CD4-positive, alpha-beta T cell treated with Interleukin-17A for 1 hour (primary cell): Measurements from ENCODE around the gene MRM2.
A peak's percentile ranks its signal among the peaks of the same experiment; 100 is the strongest.
"Not testable (repeated sequence)": the region's sequence is repeated elsewhere in the genome, so short reads cannot be mapped to it uniquely, and the experiment has no call there.

Experiments
- DNase-seq: peaks from one replicate; pipeline ENCODE4 v3.0.0-alpha.2; 2020

MRM2 gene

GRCh38 chr7:2241580-2242540 is at the start of gene MRM2, which contains the start of gene NUDT1:
Gene MRM2 (minus strand): TSS chr7:2242205. CDS start chr7:2242169, 36 bp downstream.
Gene NUDT1 (plus strand): TSS chr7:2242226. CDS start chr7:2244575, 2,349 bp downstream.
- DNase-seq = peak; percentile 68

DNA sequence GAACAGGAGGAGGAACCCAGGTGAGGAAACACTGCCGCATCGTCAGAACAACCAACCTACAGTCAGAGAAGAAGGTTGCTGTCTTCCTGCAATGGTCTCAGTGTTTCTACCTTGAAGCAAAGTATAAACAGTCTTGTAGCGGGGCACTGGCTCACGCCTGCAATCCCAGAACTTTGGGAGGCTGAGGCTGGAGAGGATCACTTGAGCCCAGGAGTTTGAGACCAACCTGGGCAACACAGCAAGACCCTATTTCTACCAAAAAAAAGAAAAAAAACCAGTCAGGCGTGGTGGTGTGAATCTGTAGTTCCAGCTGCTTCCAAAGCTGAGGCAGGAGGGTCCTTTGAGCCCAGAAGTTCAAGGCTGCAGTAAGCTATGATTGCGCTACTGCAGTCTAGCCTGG is 48.9 kb upstream of the MRM2 start:
- DNase-seq = no peak

DNA sequence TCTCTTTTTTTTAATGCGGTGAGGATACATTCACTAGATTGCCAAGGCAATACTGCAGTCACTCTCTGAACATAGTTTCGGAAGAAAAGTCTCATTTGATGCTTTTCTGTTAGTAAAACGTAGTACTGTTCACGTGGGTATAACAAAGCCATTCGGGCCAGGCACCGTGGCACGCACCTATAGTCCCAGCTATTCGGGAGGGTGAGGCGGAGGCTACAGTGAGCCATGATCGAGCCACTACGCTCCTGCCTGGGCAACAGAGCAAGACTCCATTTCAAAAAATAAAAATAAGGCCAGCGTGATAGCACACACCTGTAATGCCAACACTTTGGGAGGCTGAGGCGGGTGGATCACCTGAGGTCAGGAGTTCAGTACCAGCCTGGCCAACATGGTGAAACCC is 47.6 kb upstream of the MRM2 start:
- DNase-seq = no peak

- no peak for DNase-seq
These were observed 47.1 kb upstream of the MRM2 start for GRCh38 chr7:2289111-2289586.

DNA sequence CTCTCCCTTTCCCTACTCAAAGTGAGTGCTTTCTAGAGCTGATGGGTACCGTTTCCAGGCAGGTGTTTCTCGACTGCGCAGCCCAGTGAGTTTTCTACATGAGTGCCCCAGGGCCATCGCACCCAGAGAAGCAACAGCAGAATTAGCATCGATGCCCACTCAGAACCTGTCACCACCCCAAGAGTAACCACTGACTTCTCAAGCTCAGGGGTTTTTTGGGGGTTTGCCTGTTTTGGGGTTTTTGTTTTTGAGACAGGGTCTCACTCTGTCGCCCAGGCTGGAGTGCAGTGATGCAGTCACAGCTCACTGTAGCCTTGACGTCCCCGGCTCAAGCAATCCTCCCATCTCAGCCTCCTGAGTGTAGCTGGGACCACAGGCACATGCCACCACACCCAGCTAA is 46.5 kb upstream of the MRM2 start:
- DNase-seq = no peak

- DNase-seq = no peak
These were observed 45.7 kb upstream of the MRM2 start for GRCh38 chr7:2287745-2288144.

DNA sequence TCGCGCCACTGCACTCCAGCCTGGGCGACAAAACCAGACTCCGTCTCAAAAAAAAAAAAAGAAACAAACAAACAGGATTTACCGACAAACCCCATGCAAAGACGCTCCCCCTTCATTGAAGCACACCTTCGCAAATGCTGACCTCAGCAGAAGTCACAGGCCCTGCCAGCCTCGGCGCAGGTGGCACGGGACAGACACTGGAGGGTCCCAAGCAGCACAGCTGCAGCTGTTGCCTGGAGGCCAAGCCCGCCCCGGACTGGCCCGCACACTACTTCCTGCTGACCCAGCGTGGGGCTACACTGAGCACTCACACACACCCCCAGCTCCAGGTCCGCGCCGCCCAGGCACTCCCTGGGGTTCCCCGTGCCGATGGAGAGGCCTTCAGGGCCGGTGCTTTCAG is 41.1 kb upstream of the MRM2 start:
- DNase-seq = no peak

GRCh38 chr7:2282185-2282751 is 40.3 kb upstream of the MRM2 start:
- no peak for DNase-seq

GRCh38 chr7:2281541-2281940 is 39.5 kb upstream of the MRM2 start:
- DNase-seq = no peak

DNA sequence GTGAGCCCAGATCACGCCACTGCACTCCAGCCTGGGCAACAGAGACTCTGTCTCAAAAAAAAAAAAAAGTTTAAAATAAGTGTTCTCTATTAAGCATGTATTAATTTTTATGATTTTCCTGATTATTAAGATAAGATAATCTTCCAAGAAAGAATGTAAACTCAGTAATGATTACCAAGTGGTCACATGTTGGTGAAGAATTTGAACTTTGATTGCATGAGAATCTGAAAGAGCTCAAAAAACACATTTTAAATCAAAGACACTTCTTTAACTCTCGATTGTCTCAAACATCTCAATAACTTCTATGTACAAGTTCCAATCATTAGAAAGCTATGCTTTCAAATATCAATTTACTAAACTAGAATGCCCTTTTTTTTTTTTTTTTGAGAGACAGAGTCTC is 38.4 kb upstream of the MRM2 start:
- no peak for DNase-seq

- DNase-seq = no peak
These were observed 37.9 kb upstream of the MRM2 start for GRCh38 chr7:2279896-2280295.

- no peak for DNase-seq
These were observed 36.0 kb upstream of the MRM2 start for GRCh38 chr7:2278026-2278425.

DNA sequence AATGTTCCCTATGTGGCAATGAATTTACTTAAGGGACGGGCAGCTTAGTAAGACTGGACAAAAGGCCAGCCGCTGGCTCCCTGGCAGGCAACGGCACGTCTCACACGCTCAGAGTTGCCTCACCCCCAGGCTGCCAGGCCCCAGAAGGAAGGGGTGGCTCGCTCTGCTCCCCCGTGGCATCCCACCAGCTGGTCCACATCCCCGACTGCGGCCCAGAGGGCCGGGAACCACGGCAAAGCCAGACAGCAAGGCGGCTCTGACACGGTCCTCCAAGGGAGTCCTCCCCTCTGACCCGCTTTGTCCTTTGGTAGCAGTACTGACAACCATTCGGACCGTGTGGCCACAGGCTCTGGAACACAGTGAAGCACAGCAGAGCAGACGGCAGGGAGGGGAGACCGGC is 34.1 kb upstream of the MRM2 start:
- DNase-seq = no peak

GRCh38 chr7:2275101-2275500 is 33.1 kb upstream of the MRM2 start:
- no peak for DNase-seq

- DNase-seq = no peak
These were observed 32.7 kb upstream of the MRM2 start for GRCh38 chr7:2274666-2275065.

DNA sequence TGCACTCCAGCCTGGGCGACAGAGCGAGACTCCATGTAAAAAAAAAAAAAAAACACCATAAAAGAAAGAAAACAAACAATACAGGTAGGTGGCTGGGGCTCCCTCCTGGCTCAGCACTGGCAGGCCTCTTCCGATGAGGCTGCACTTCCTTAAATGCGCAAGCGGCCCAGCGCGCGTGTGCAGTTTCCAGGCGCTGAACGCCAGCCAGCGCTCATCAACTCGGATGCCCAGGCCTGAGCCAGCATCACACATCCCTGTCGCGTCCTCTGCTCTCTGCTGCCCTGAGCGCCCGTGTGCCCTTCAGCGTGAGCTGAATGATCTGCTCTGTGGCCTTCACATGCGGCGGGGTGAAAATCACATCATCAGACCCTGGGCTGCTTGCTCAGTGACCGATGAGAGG is 31.9 kb upstream of the MRM2 start:
- no peak for DNase-seq

DNA sequence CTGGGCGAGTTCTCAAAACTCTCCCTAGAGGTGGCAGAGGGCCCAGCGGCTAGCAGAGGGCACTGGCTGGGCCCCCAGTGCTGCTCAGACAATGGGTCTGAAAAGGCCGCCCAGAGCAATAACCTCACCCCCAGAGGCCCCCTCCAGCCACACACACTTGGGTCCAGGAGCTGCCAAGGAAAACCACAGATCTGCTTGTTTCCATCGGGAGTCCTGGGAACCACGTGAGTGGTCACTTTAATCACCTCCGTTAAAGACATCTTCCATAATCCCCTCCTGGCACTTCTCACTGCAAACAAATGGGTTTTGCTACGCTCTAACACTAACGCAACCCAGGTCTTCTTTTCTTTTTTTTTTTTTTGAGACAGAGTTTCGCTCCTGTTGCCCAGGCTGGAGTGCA is 30.0 kb upstream of the MRM2 start:
- DNase-seq = no peak

- DNase-seq = no peak
These were observed 29.4 kb upstream of the MRM2 start for GRCh38 chr7:2271273-2272026.

GRCh38 chr7:2270495-2270894 is 28.5 kb upstream of the MRM2 start:
- no peak for DNase-seq

- DNase-seq = no peak
These were observed 28.0 kb upstream of the MRM2 start for GRCh38 chr7:2269991-2270460.

DNA sequence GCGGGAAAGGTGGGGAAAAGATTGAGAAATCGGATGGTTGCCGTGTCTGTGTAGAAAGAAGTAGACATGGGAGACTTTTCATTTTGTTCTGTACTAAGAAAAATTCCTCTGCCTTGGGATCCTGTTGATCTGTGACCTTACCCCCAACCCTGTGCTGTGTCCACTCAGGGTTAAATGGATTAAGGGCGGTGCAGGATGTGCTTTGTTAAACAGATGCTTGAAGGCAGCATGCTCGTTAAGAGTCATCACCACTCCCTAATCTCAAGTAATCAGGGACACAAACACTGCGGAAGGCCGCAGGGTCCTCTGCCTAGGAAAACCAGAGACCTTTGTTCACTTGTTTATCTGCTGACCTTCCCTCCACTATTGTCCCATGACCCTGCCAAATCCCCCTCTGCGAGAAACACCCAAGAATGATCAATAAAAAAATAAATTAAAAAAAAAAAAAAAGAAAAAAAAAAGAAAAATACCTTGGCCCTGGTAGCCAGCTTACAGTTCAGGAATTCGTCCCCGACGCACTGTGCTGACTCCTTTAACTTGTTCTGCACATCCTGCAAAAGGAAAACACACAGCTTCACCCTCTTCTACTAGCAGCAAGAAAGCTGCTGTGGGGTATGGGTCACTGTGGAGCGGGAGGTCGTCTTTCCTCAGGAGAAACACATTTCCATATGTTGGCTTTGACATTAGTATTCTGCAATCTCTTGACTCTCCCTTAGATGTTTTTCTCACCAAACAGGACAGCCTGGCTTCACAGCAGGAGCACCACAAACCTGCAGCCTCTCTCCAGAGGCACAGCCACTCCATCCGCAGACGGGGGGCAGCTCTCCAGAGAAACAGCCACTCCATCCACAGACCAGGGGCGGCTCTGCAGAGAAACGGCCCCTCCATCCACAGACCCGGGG is 27.3 kb upstream of the MRM2 start:
- DNase-seq = not testable (repeated sequence)

GRCh38 chr7:2266911-2267310 is 24.9 kb upstream of the MRM2 start:
- no peak for DNase-seq
